ENCODE measurements around the gene CDH4.

Gene CDH4

GRCh38 chr20:61770113-61770585 is 518.1 kb downstream of the CDH4 start:
- H3K36me3 ChIP-seq (ENCODE audit: insufficient read depth, low read length), result no peaks in the 10 kb centered on the region
- no peak overlapping the region for H3K27ac ChIP-seq (ENCODE audit: low read length)
- no peak for DNase-seq
- H3K4me1 ChIP-seq (ENCODE audit: insufficient read depth, low read length), result no peaks in the 10 kb centered on the region
- no peaks in the 10 kb centered on the region for H3K79me2 ChIP-seq (ENCODE audit: insufficient read depth, low read length)
- TF ChIP-seq CTCF (IDR thresholded peaks at IDR 0.05; ENCODE audit: borderline replicate concordance, extremely low read depth, low read length, poor library complexity, severe bottlenecking) (no peak), EZH2 (IDR thresholded peaks at IDR 0.05; ENCODE audit: borderline replicate concordance, low read depth, low read length, severe bottlenecking) (no peak)
- H3K27me3 ChIP-seq (ENCODE audit: insufficient read depth, low read length, poor library complexity), result no peaks in the 10 kb centered on the region
- no peak overlapping the region for H3K9ac ChIP-seq (ENCODE audit: low read depth, low read length)
- H4K20me1 ChIP-seq (ENCODE audit: insufficient read depth, low read length), result peaks cover 6% of the 10 kb centered on the region
- no peak overlapping the region for H3K4me2 ChIP-seq (ENCODE audit: insufficient read depth, low read length)
- no peak overlapping the region for H3K4me3 ChIP-seq (ENCODE audit: low read depth in 1 of 2, low read length in 2 of 2)
- no peaks in the 10 kb centered on the region for H3K9me3 ChIP-seq (ENCODE audit: insufficient read depth, low read length, severe bottlenecking)
- H2AFZ ChIP-seq (ENCODE audit: low read depth, low read length), result no peak overlapping the region
- no peak for ATAC-seq (ENCODE audit: insufficient read depth, low read depth)

DNA sequence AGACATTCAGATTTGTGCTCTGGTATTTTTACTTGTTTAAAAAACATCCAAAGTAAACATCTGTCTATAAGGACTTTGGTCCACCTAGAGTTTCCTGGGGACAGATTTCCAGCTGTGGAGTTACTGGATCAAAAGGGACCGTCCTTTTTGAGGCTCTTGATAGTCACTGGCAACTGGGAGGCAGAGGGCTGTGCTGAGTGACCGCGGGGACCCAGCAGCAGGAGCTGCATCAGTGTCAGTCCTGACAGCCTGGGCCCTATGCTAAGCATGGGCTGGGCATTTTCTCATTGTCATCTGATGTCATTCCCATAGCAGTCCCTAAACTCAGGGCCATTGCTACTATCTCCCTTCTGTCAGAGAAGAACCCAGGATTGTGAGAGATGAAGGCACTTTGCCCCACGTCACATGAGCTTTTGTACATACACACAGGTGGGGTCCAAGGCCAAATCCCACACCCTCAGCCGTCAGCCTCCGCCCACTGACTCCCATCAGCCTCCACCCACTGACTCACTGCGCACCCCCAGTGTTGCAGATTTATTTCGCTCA is 519.8 kb downstream of the CDH4 start:
- Histone ChIP-seq H3K4me2 (ENCODE audit: insufficient read depth, low read length) (no peak overlapping the region), H4K20me1 (ENCODE audit: insufficient read depth, low read length) (peaks cover 2% of the 10 kb centered on the region; the same call in 1 of the 2 replicates), H2AFZ (ENCODE audit: low read depth, low read length) (no peak overlapping the region), H3K27ac (ENCODE audit: low read length) (no peak overlapping the region), H3K79me2 (ENCODE audit: insufficient read depth, low read length) (no peaks in the 10 kb centered on the region), H3K36me3 (ENCODE audit: insufficient read depth, low read length) (no peaks in the 10 kb centered on the region), H3K9ac (ENCODE audit: low read depth, low read length) (no peak overlapping the region), H3K4me1 (ENCODE audit: insufficient read depth, low read length) (no peaks in the 10 kb centered on the region), H3K27me3 (ENCODE audit: insufficient read depth, low read length, poor library complexity) (no peaks in the 10 kb centered on the region), H3K4me3 (ENCODE audit: low read depth in 1 of 2, low read length in 2 of 2) (no peak overlapping the region), H3K9me3 (ENCODE audit: insufficient read depth, low read length, severe bottlenecking) (no peaks in the 10 kb centered on the region)
- TF ChIP-seq EZH2 (IDR thresholded peaks at IDR 0.05; ENCODE audit: borderline replicate concordance, low read depth, low read length, severe bottlenecking), result no peak
- TF ChIP-seq CTCF (IDR thresholded peaks at IDR 0.05; ENCODE audit: borderline replicate concordance, extremely low read depth, low read length, poor library complexity, severe bottlenecking), result no peak
- DNase-seq (no peak), ATAC-seq (ENCODE audit: insufficient read depth, low read depth) (no peak)

- Histone ChIP-seq H3K4me3 (ENCODE audit: low read depth in 1 of 2, low read length in 2 of 2) (no peak overlapping the region), H4K20me1 (ENCODE audit: insufficient read depth, low read length) (peaks cover 6% of the 10 kb centered on the region), H3K27me3 (ENCODE audit: insufficient read depth, low read length, poor library complexity) (no peaks in the 10 kb centered on the region), H3K79me2 (ENCODE audit: insufficient read depth, low read length) (no peaks in the 10 kb centered on the region), H3K36me3 (ENCODE audit: insufficient read depth, low read length) (no peaks in the 10 kb centered on the region), H2AFZ (ENCODE audit: low read depth, low read length) (no peak overlapping the region), H3K27ac (ENCODE audit: low read length) (no peak overlapping the region), H3K4me1 (ENCODE audit: insufficient read depth, low read length) (no peaks in the 10 kb centered on the region), H3K4me2 (ENCODE audit: insufficient read depth, low read length) (no peak overlapping the region), H3K9me3 (ENCODE audit: insufficient read depth, low read length, severe bottlenecking) (no peaks in the 10 kb centered on the region), H3K9ac (ENCODE audit: low read depth, low read length) (no peak overlapping the region)
- ATAC-seq (ENCODE audit: insufficient read depth, low read depth) (no peak), DNase-seq (no peak)
- TF ChIP-seq CTCF (IDR thresholded peaks at IDR 0.05; ENCODE audit: borderline replicate concordance, extremely low read depth, low read length, poor library complexity, severe bottlenecking), result no peak
- no peak for TF ChIP-seq EZH2 (IDR thresholded peaks at IDR 0.05; ENCODE audit: borderline replicate concordance, low read depth, low read length, severe bottlenecking)
These were observed 521.0 kb downstream of the CDH4 start for GRCh38 chr20:61772828-61773631.
